ENCODE results near the gene MYT1. TPM values are rescaled to one million over a fixed set of nuclear protein-coding genes. Genes with fewer than 3 reads are reported as not detected.

MYT1 gene
- total RNA-seq, 1 experiment from 2014 or later = not detected

- CTCF ChIA-PET = no interaction called here
- H3K4me1 Mint-ChIP-seq (ENCODE audit: insufficient read depth, unreplicated experiment) = no peaks in the 10 kb centered on the region
- DNase-seq (ENCODE audit: unreplicated experiment) = no peak
These were observed 51.8 kb downstream of the MYT1 start for GRCh38 chr20:64216036-64216435.

GRCh38 chr20:64216910-64217309 lies 52.7 kb downstream of the MYT1 start:
- no peak for TF ChIP-seq CTCF (IDR thresholded peaks at IDR 0.05; ENCODE audit: unreplicated experiment)
- Mint-ChIP-seq H3K9me3 (ENCODE audit: unreplicated experiment) (no peaks in the 10 kb centered on the region), H3K36me3 (ENCODE audit: insufficient read depth, unreplicated experiment) (no peaks in the 10 kb centered on the region), H3K4me3 (ENCODE audit: unreplicated experiment) (no peak overlapping the region), H3K4me1 (ENCODE audit: insufficient read depth, unreplicated experiment) (no peaks in the 10 kb centered on the region), H3K27ac (ENCODE audit: low read depth, unreplicated experiment) (no peak overlapping the region), H3K27me3 (ENCODE audit: insufficient read depth, unreplicated experiment) (peaks cover 52% of the 10 kb centered on the region)
- no TSS peak for BruUV-seq (replicated peaks)
- CTCF ChIA-PET = no interaction called here
- no peak for DNase-seq (ENCODE audit: unreplicated experiment)
- intact Hi-C loops (cut with micrococcal nuclease) = no loop called here
- POLR2A ChIA-PET = no interaction called here

More at GRCh38 chr20:64216036-64216435, 51.8 kb downstream of the MYT1 start:
- H3K36me3 Mint-ChIP-seq (ENCODE audit: insufficient read depth, unreplicated experiment) = no peaks in the 10 kb centered on the region
- no peak overlapping the region for H3K27ac Mint-ChIP-seq (ENCODE audit: low read depth, unreplicated experiment)
- BruUV-seq (replicated peaks) = no TSS peak
- peaks cover 61% of the 10 kb centered on the region for H3K27me3 Mint-ChIP-seq (ENCODE audit: insufficient read depth, unreplicated experiment)
- H3K9me3 Mint-ChIP-seq (ENCODE audit: unreplicated experiment) = no peaks in the 10 kb centered on the region
- intact Hi-C loops (cut with micrococcal nuclease) = no loop called here
- POLR2A ChIA-PET = interaction anchor here (0.7 kb wide), 1 partner anchor 40 kb away, joined by 3 read pairs; no protein-coding TSS in a partner anchor
- TF ChIP-seq CTCF (IDR thresholded peaks at IDR 0.05; ENCODE audit: unreplicated experiment) = no peak
- no peak overlapping the region for H3K4me3 Mint-ChIP-seq (ENCODE audit: unreplicated experiment)

GRCh38 chr20:64217539-64218221 lies 53.4 kb downstream of the MYT1 start:
- Mint-ChIP-seq H3K4me1 (ENCODE audit: insufficient read depth, unreplicated experiment) (no peaks in the 10 kb centered on the region), H3K9me3 (ENCODE audit: unreplicated experiment) (no peaks in the 10 kb centered on the region), H3K27me3 (ENCODE audit: insufficient read depth, unreplicated experiment) (peaks cover 51% of the 10 kb centered on the region), H3K36me3 (ENCODE audit: insufficient read depth, unreplicated experiment) (no peaks in the 10 kb centered on the region), H3K27ac (ENCODE audit: low read depth, unreplicated experiment) (no peak overlapping the region), H3K4me3 (ENCODE audit: unreplicated experiment) (no peak overlapping the region)
- BruUV-seq (replicated peaks) = no TSS peak
- intact Hi-C loops (cut with micrococcal nuclease) = no loop called here
- POLR2A ChIA-PET = interaction anchor here (0.6 kb wide), 2 partner anchors 10 to 15 kb away, joined by 3 read pairs; no protein-coding TSS in a partner anchor
- DNase-seq (ENCODE audit: unreplicated experiment) = no peak
- TF ChIP-seq CTCF (IDR thresholded peaks at IDR 0.05; ENCODE audit: unreplicated experiment) = no peak
- CTCF ChIA-PET = no interaction called here

GRCh38 chr20:64219202-64219601 lies 55.0 kb downstream of the MYT1 start:
- no peak for DNase-seq (ENCODE audit: unreplicated experiment)
- POLR2A ChIA-PET = interaction anchor here (1.1 kb wide), 1 partner anchor 36 kb away, joined by 3 read pairs; the partner anchor contains the start of gene PCMTD2
- Mint-ChIP-seq H3K4me1 (ENCODE audit: insufficient read depth, unreplicated experiment) (peaks cover 6% of the 10 kb centered on the region), H3K27me3 (ENCODE audit: insufficient read depth, unreplicated experiment) (peaks cover 37% of the 10 kb centered on the region), H3K36me3 (ENCODE audit: insufficient read depth, unreplicated experiment) (no peaks in the 10 kb centered on the region), H3K27ac (ENCODE audit: low read depth, unreplicated experiment) (no peak overlapping the region), H3K4me3 (ENCODE audit: unreplicated experiment) (no peak overlapping the region), H3K9me3 (ENCODE audit: unreplicated experiment) (no peaks in the 10 kb centered on the region)
- no peak for TF ChIP-seq CTCF (IDR thresholded peaks at IDR 0.05; ENCODE audit: unreplicated experiment)
- BruUV-seq (replicated peaks) = no TSS peak
- CTCF ChIA-PET = no interaction called here
- intact Hi-C loops (cut with micrococcal nuclease) = no loop called here

Measured in MCF 10A (cell line).